ENCODE measurements around the gene GRM8.

Gene GRM8

DNA sequence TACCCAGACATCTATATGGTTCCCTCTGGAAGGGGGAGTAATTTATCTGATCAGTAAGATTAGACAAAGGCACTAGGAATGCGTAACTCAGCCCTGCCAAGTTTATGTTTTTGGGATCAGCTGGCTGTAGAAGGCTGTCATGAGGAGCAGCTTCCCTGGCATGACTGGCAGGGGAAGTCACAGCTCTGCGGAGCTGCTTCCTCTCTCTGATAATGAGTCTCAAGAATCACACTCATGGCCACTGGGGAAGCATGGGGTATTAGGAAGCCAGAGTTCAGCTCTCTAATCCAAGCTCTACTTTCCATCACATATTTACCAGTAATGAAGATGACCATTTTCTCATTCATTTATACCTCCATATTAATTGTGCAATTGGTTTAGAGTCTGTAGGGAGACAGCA is 758.9 kb downstream of the GRM8 start:
- no peak for DNase-seq

DNA sequence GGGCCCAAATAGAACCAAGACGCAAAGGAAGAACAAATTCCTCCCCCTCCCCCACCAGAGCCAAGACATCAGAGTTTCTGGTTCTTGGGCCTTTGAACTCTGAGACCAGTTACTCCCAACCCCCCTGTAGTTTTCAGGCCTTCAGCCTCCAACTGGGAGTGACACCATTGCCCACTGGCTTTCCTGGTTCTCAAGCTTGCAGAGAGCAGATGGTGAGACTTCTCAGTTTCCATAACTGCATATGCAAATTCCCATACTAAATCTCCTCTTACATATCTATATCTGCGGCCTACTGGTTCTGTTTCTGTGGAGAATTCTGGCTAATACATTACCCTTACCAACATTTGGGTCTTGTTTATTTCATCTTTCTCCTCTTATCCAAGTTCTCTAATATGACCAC is 762.9 kb downstream of the GRM8 start:
- no peak for DNase-seq

GRCh38 chr7:126487728-126488442 is 764.9 kb downstream of the GRM8 start:
- no peak for DNase-seq

- no peak for DNase-seq
Measured at GRCh38 chr7:126486806-126487205, 765.9 kb downstream of the GRM8 start.

DNA sequence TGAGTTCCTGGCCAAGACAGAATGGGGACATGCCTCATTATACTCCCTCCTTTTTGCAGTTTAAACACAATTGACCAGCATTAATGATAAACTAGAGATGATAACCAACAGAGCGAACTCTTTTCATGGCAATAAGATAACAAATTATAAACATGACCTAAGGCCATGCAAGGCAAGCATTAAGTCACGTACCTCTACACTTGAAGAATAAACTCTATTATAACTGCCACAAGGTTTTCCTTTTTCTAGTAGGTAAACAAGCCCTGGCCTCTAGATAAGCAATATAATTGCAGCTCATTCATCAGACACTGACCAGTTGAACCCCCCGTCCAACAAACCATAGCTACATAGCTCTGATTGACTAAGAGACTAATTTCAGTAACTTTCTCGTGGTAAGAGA is 767.0 kb downstream of the GRM8 start:
- DNase-seq, result no peak

- no peak for DNase-seq
Measured at GRCh38 chr7:126483972-126484371, 768.8 kb downstream of the GRM8 start.

DNA sequence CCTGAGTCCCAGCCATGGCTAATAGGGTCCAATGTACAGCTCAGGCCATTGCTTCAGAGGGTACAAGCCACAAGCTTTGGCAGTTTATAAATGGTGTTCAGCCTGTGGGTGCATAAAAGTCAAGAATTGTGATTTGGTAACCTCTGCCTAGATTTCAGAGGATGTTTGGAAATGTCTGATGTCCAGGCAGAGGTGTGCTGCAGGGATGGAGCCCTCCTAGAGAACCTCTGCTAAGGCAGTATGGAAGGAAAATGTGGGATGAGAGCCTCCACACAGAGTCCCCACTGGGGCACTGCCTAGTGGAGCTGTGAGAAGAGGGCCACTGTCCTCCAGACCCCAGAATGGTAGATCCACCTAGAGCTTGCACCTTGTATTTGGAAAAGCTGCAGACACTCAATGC is 779.9 kb downstream of the GRM8 start:
- no peak for DNase-seq

- no peak for DNase-seq
Measured at GRCh38 chr7:126462405-126462804, 790.3 kb downstream of the GRM8 start.

DNA sequence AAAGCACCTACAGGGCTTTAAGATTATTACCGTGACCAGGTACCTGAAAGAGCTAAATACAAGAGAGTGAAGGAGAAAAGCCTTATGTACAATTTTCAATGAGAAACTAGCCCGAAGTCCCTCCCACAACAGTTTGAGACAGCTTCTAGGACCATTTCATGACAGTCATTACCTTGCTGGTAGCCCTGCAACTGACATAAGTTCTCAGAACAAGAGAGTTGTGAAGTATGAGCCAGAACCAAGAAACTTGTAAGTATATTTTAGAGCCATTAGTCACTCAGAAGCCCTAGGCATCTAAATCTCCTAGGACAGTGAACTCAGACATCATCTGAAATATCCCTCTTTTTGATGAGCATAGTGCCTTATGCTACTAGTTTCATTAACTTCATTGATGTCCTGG is 792.1 kb downstream of the GRM8 start:
- no peak for DNase-seq

GRCh38 chr7:126453104-126453503 is 799.6 kb downstream of the GRM8 start:
- no peak for DNase-seq

DNA sequence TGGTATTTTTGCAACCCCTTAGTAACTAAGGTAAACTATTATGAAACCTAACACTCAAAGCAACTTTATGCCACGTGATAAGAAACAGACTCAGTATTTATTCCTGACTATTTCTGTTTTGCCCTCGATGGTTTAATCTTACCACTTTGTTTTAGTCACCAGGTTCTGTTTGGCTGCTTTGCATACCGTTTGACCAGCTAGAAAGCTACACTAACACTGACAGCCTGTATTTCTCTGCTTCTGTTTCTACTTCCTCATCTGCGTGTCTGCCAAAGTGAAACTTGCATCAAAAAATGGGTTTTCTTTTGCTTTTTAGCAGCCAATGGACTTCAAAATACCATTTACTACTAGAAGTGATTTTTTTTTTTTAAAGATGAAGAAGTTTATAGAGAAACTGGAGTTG is 802.5 kb downstream of the GRM8 start:
- no peak for DNase-seq

GRCh38 chr7:126449611-126450268 is 803.0 kb downstream of the GRM8 start:
- DNase-seq, result no peak

DNA sequence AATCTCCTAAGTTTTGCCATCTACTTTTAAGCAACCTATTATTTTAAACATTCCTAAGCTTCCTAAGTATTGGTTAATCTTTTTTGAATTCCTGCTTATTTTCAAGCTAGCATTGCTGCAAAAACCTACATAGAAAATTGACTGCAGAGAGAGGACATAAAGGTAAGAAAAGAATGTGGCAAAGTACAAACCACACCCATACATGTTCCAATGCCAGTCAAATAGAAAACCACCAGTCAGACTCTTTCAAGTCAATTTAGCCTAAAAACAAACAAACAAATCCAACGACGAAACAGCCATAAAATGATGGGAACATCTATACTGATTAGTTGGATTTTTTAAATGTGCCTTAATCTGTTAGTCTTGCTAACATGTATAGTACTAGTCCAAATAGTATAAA is 804.8 kb downstream of the GRM8 start:
- DNase-seq, result no peak

GRCh38 chr7:126445991-126446390 is 806.8 kb downstream of the GRM8 start:
- no peak for DNase-seq

DNA sequence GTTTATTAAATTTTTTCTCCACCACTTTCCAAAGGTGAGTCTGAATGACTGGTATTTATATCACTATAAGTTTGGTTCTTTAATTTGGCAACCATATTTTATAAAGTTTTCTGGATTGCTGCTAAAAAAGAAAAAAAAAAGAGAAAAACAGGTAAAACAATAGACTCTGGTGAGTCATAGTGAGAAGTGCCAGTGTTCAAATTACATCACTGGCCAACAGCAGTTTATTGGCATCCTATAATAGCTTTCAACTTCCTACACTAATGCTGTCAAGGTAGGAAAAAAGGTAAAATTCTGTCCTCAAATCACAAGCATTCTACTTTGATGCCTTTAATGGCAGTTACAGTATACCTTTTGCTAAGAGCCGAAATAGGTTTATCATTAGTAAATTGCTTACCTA is 808.8 kb downstream of the GRM8 start:
- no peak for DNase-seq

- DNase-seq, result no peak
Measured at GRCh38 chr7:126442908-126443307, 809.8 kb downstream of the GRM8 start.

GRCh38 chr7:126441745-126442144 is 811.0 kb downstream of the GRM8 start:
- no peak for DNase-seq

DNA sequence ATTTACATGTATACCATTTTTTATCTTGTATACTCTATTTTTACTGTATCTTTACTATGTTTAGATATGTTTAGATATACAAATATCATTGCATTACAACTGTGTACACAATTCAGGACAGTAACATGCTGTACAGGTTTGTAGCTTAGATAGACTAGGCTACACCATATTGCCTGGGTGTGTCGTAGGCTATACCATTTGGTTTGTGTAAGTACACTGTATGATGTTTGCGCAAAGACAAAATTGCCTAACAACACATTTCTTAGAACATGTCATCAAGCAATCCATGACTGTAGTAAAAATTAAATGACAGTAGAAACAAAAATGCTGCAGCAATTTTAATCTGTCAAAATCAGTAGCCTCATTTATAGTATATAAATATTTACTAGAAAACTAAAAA is 812.2 kb downstream of the GRM8 start:
- DNase-seq, result no peak

DNA sequence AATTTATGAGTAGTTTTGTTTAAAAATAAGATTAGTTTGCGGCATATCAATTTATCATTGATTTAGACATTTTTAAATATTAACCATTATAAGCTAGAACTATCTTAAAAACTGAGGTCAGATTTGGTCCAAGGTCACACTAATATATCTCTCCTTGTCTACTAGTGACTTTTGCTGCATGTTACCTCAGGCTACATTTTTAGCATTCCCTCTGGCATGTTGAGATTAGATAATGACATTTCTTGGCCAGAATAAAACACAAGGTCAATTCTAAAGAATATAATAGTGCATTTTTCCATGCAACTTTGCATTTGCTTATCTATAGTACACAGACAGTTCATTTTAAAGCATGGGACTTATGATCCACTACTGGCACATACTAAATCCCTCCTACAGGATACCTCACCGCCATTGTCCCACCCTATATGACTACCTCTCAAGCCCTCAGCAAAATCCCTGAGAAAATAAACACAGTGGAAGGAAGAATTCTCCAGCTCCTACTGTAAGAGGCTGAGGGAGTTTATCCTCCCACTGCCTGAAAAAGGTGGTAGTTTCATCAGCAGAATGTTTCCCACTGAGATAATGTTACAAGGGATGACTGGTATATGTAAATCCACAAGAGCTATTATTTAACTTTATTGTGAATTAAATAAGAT is 816.4 kb downstream of the GRM8 start:
- DNase-seq, result no peak

DNA sequence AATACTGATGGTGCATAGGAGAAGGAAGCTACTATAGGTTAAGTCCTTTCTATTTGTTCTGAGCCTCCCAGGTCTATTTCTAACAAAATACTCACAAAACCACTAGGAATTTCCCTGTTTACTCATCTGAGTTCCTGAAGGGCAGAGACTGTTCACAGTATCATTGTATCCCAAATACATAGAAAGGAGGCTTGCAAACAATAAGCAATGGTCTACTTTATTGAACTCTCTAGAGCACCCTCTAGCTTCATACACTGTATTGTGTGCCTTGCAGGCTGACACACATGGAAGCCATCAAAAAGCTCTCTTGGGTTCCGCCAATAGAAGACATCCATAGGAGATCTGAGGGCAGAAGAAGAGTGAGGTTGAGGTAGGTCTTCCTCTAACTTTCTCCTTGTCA is 826.1 kb downstream of the GRM8 start:
- no peak for DNase-seq

DNA sequence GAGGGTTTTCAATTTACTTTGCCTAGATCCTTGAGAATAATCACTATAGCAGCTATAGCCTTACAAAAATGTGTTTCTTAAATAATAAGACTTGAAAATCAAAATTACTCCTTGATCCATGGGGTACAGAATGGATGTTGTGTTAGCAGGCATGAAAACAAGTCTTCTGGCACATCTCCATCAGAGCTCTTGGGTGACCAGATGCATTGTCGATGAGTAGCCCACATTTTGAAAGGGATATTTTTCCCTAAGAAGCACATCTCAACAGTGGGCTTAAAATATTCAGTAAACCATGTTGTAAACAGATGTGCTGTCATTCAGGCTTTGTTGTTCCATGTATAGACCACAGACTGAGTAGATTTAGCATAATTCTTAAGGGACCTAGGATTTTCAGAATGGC is 827.8 kb downstream of the GRM8 start:
- DNase-seq, result no peak

GRCh38 chr7:126419047-126419446 is 833.7 kb downstream of the GRM8 start:
- no peak for DNase-seq

DNA sequence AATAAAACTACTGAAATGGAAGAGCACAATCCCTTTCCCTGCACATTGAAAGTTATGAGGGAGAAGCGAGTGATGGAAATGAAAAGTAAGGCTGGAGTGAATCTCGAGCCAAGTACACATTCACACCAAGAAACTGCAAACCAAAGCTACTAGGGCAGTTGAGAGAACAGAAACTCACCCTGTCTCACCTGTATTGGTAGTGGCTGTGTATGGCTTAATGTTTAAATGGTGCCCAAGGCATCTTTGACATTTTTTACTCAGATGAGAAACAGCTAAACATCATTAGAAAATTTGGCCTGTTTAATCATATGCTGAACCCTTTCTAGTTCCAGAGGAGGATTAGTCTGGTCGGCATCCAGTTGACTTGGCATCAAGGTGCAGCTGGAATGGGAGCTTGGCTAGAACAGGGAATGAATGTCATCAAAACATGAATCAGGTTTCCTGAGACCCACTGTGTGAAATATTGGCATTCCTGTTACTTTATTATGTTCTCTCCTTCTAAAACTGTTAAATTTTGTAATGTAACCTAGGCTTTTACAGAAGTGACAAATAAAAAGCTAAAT is 840.8 kb downstream of the GRM8 start:
- no peak for DNase-seq

All from amniotic stem cell (primary cell).